Heart left ventricle (tissue), 13 donors: ENCODE data around the gene TMEM145.

ENCODE experiments used
- CTCF ChIP-seq, 12 donors: fragments of 200-600 bp; sonication (generic) in 4 of 12; IDR thresholded peaks; one replicate each; pipeline versions ENCODE4 v1.5.0 to v1.8.0; 2018 to 2022; ENCODE audit warnings: antibody characterized with exemption in 12 of 12, mild to moderate bottlenecking in 5 of 12
- POLR2A ChIP-seq, 2 donors: fragments of 450-650 bp; IDR thresholded peaks; one replicate each; pipeline ENCODE4 v1.6.1; 2017; ENCODE audit warnings: antibody characterized with exemption in 2 of 2, mild to moderate bottlenecking in 2 of 2, moderate library complexity in 2 of 2
- donor health status: ischemic (EF 13 %, LVEDD 7.1; RV severe dilation, severe dysfunction).
- donor health status: DM: no; HTN: yes; CAD: no.
- donor health status: DM: no; HTN: no; CAD: no.
- donor health status: ischemic (EF 25% LVEDD 6.9; RV normal size, moderate dysfunction).
- donor health status: ischemic (EF 25% LVEDD 5.7; RV mildly dilated, moderate dysfunction).
- donor health status: ischemic (EF 35%, LVEDD 5.7; RV mildly dilated, moderate dysfunction).
- donor health status: nonischemic (EF 11% LVEDD 7.7; RV severe dilation, severe dysfunction).
- donor health status: DM: yes; HTN: yes; CAD: no.
- donor health status: PGD.
- donor health status: ischemic (EF 29% LVEDD 5.4; RV normal size, mild dysfunction).
- donor health status: nonischemic (EF 23%, LVEDD 6.1; RV moderate dilation, normal function).

GRCh38 chr19:42353341-42354015 is 40.4 kb downstream of the TMEM145 start:
- no peak for TF ChIP-seq CTCF (IDR thresholded peaks at IDR 0.05)
- no peak for TF ChIP-seq POLR2A (IDR thresholded peaks at IDR 0.05)
